HepG2 (cell line): ENCODE measurements around the gene RIPK3. TPM values are rescaled to one million over a fixed set of nuclear protein-coding genes. Genes with fewer than 3 reads are reported as not detected.

Source experiments
- ATAC-seq: fragments of 200-7000 bp; cut with Tn5 transposase; 3 replicates; pipeline ENCODE4 v1.9.1; 2020; ENCODE audit warnings: mild to moderate bottlenecking, moderate library complexity
- BruUV-seq: library from RNA; stranded (reverse); fragments of 400-500 nt; replicated peaks from 2 replicates; lab custom pipeline; 2021; lab: Mats Ljungman, UMichigan
- CTCF ChIA-PET: fragments of 300-600 bp; formaldehyde crosslinking; extraction: SDS; loops from one replicate; lab custom pipeline; 2021; ENCODE audit warnings: low total read pairs, inconsistent platforms, low intra/inter-chr PET ratio; lab: Yijun Ruan, JAX
- POLR2A ChIA-PET: fragments of 350-600 bp; sonication (Branson Sonifier 250); formaldehyde crosslinking; loops from one replicate; lab custom pipeline; 2020; ENCODE audit warnings: antibody characterized with exemption, inconsistent platforms; lab: Yijun Ruan, JAX
- DNase-seq: peaks from one replicate; pipeline ENCODE4 v3.0.0-alpha.2; 2015; ENCODE audit warnings: low spot score
- FAIRE-seq: peaks from 3 replicates; lab custom pipeline; 2011; peaks lifted over from hg19 to GRCh38; lab: Jason Lieb, UNC
- H2AFZ ChIP-seq: one replicate; pipeline ENCODE4 v1.6.1; 2011; ENCODE audit warnings: low read length, inconsistent platforms
- H3K27ac ChIP-seq: fragments of 300-600 bp; 3 replicates; pipeline ENCODE4 v1.8.0; 2011; ENCODE audit warnings: mixed run types, mild to moderate bottlenecking, mixed read lengths, low read length, inconsistent platforms; ENCODE audit not compliant: insufficient read depth; ENCODE audit errors: extremely low read length
- H3K27me3 ChIP-seq, 2 experiments: fragments of 200-600 bp in 1 of 2; 2 replicates in 1 of 2; 3 replicates in 1 of 2; pipeline versions ENCODE4 v1.6.0 to v1.8.0; 2011; ENCODE audit warnings: low read length in 2 of 2, mild to moderate bottlenecking in 2 of 2, moderate library complexity in 2 of 2, inconsistent platforms in 1 of 2; ENCODE audit not compliant: insufficient read depth in 2 of 2, control insufficient read depth in 1 of 2
- H3K36me3 ChIP-seq, 2 experiments: fragments of 200-600 bp in 1 of 2; replicated peaks in 1 of 2; 2 replicates in 1 of 2; 3 replicates in 1 of 2; pipeline versions ENCODE4 v1.5.1 to v1.8.0; 2011; ENCODE audit warnings: low read length in 2 of 2, inconsistent platforms in 1 of 2; ENCODE audit not compliant: insufficient read depth in 2 of 2, control insufficient read depth in 1 of 2
- H3K4me1 ChIP-seq: 2 replicates; pipeline ENCODE4 v1.5.1; 2012; ENCODE audit warnings: low read length, inconsistent platforms; ENCODE audit not compliant: insufficient read depth
- H3K4me2 ChIP-seq: 2 replicates; pipeline ENCODE4 v1.6.0; 2011; ENCODE audit warnings: low read depth, low read length, inconsistent platforms
- H3K4me3 ChIP-seq, 3 experiments: fragments of 200-600 bp in 1 of 3; sonication (generic), shearing (Covaris generic) in 1 of 3; replicated peaks in 1 of 3; 2 replicates each; pipeline ENCODE4 v1.5.1; 2011 to 2016; ENCODE audit warnings: low read length in 3 of 3, inconsistent platforms in 2 of 3, low read depth in 2 of 3, mild to moderate bottlenecking in 2 of 3, control low read depth in 1 of 3, mixed read lengths in 1 of 3; ENCODE audit not compliant: insufficient read depth in 1 of 3
- H3K79me2 ChIP-seq: one replicate; pipeline ENCODE4 v1.6.1; 2011; ENCODE audit warnings: low read length, inconsistent platforms; ENCODE audit not compliant: insufficient read depth
- H3K9ac ChIP-seq: 2 replicates; pipeline ENCODE4 v1.6.0; 2011; ENCODE audit warnings: mild to moderate bottlenecking, low read depth, low read length, inconsistent platforms; ENCODE audit not compliant: insufficient read depth
- H3K9me3 ChIP-seq: 2 replicates; pipeline ENCODE4 v1.5.1; 2012; ENCODE audit warnings: mild to moderate bottlenecking, low read length
- H4K20me1 ChIP-seq: 2 replicates; pipeline ENCODE4 v1.6.0; 2011; ENCODE audit warnings: inconsistent platforms, mild to moderate bottlenecking, low read length, moderate library complexity; ENCODE audit not compliant: insufficient read depth
- KDM2A ChIP-seq: sonication (generic); formaldehyde crosslinking; IDR thresholded peaks from 2 replicates; pipeline ENCODE4 v1.4.0; 2020; ENCODE audit warnings: low read depth, missing genetic modification reagents, borderline replicate concordance
- NR0B2 ChIP-seq: sonication (generic); formaldehyde crosslinking; IDR thresholded peaks from 2 replicates; pipeline ENCODE4 v1.4.0; 2020; ENCODE audit warnings: mild to moderate bottlenecking, missing genetic modification reagents
- PHF5A ChIP-seq: IDR thresholded peaks from one replicate; pipeline ENCODE4 v1.6.1; 2018; ENCODE audit warnings: low read depth, missing genetic modification reagents; ENCODE audit not compliant: unreplicated experiment
- PRDM15 ChIP-seq: sonication (generic); formaldehyde crosslinking; IDR thresholded peaks from 2 replicates; pipeline ENCODE4 v1.4.0; 2020; ENCODE audit warnings: missing genetic modification reagents
- SRSF9 ChIP-seq: fragments of 200-400 bp; formaldehyde crosslinking; IDR thresholded peaks from 2 replicates; pipeline ENCODE4 v1.6.1; 2018; ENCODE audit warnings: borderline replicate concordance, mild to moderate bottlenecking, low read depth, low read length; ENCODE audit not compliant: insufficient read depth, poor library complexity, severe bottlenecking
- ZFP90 ChIP-seq: sonication (generic); formaldehyde crosslinking; IDR thresholded peaks from 2 replicates; pipeline ENCODE4 v1.8.0; 2022; ENCODE audit warnings: missing genetic modification reagents, mild to moderate bottlenecking, inconsistent platforms, borderline replicate concordance
- ZNF253 ChIP-seq: sonication (generic); formaldehyde crosslinking; IDR thresholded peaks from 2 replicates; pipeline ENCODE4 v1.8.0; 2022; ENCODE audit warnings: mild to moderate bottlenecking, missing genetic modification reagents, borderline replicate concordance
- ZNF574 ChIP-seq: sonication (generic); formaldehyde crosslinking; IDR thresholded peaks from 2 replicates; pipeline ENCODE4 v1.4.0; 2020; ENCODE audit warnings: missing genetic modification reagents
- ZNF605 ChIP-seq: sonication (generic); formaldehyde crosslinking; IDR thresholded peaks from 2 replicates; pipeline ENCODE4 v1.8.0; 2022; ENCODE audit warnings: mild to moderate bottlenecking, missing genetic modification reagents
- ZNF75D ChIP-seq: sonication (generic); formaldehyde crosslinking; IDR thresholded peaks from 2 replicates; pipeline ENCODE4 v1.8.1; 2023; ENCODE audit warnings: missing genetic modification reagents, mild to moderate bottlenecking, borderline replicate concordance
- ZXDC ChIP-seq: sonication (generic); formaldehyde crosslinking; IDR thresholded peaks from 2 replicates; pipeline ENCODE4 v1.5.0; 2020; ENCODE audit warnings: mild to moderate bottlenecking, missing genetic modification reagents
- WGBS: methylation state at CpG from one replicate; pipeline ENCODE4 v1.1.6; 2017; ENCODE audit warnings: low lambda C conversion rate; 5-methylcytosine and 5-hydroxymethylcytosine counted together
- in situ Hi-C: cut with HindIII; loops from 2 replicates; pipeline ENCODE4 v1.10.0; 2017; ENCODE audit warnings: low pct_unique_long_range_greater_than_20kb; ENCODE audit not compliant: extremely low pct_ligation_motif_present
- intact Hi-C: fragments of 100-400 bp; cut with micrococcal nuclease; formaldehyde crosslinking; loops from one replicate; pipeline ENCODE4 v1.10.0; 2022; ENCODE audit not compliant: unreplicated experiment
- polyA plus RNA-seq, 8 experiments: library from polyadenylated mRNA; depleted of rRNA in 3 of 8; stranded (reverse) in 7 of 8; unstranded in 1 of 8; fragments of >200 nt; fragmentation: Illumina TruSeq in 4 of 8; extraction: Trizol in 4 of 8; gene quantifications; 2 replicates each; pipeline versions ENCODE4 v1.2.1 to v1.2.3, GENCODE V29; 2011 to 2016; ENCODE audit warnings: low read depth in 4 of 8, missing spikeins in 1 of 8, mixed read lengths in 1 of 8; ENCODE audit not compliant: insufficient read depth in 1 of 8
- total RNA-seq, 5 experiments: library from RNA; depleted of rRNA; stranded (reverse); fragments of >200 nt; fragmentation: Illumina TruSeq; extraction: Trizol; gene quantifications; 2 replicates each; pipeline ENCODE4 v1.2.3, GENCODE V29; 2016; ENCODE audit warnings: low read depth in 1 of 5

RIPK3 gene
- total and polyA plus RNA-seq, 2 of the 13 experiments (the other 11 are each of a cell fraction or from before 2014, with no cell fraction given), result not detected

- Histone ChIP-seq H3K27me3 (peaks cover 22 to 53% of the 10 kb centered on the region in 2 experiments), H3K4me1 (peaks cover 10% of the 10 kb centered on the region), H2AFZ (no peak overlapping the region), H3K4me3 (no peak overlapping the region), H4K20me1 (no peaks in the 10 kb centered on the region), H3K9me3 (no peaks in the 10 kb centered on the region), H3K4me2 (no peak overlapping the region), H3K79me2 (no peaks in the 10 kb centered on the region), H3K27ac (no peak overlapping the region), H3K36me3 (no peaks in the 10 kb centered on the region), H3K9ac (no peak overlapping the region)
- in situ Hi-C loops, result no loop called here
- WGBS, result 59% methylated on average over 12 of the region's 12 CpGs
- ChIA-PET CTCF (no interaction called here), POLR2A (interaction anchor here (0.7 to 3.7 kb wide), 5 partner anchors 27 to 69 kb away, joined by 3 to 19 read pairs (median 7); partner anchors contain the start of genes CBLN3, CIDEB and KHNYN)
- intact Hi-C loops, result no loop called here
- DNase-seq, result no peak
- no peak for ATAC-seq
- no peak for FAIRE-seq
- BruUV-seq, result no TSS peak
- TF ChIP-seq ZFP90 (CRISPR knock-in tag), result no peak
- TF ChIP-seq ZNF574 (CRISPR knock-in tag), result no peak
- TF ChIP-seq PRDM15, result peak; percentile 87
- no peak for TF ChIP-seq NR0B2
- TF ChIP-seq KDM2A (CRISPR knock-in tag), result 0 out of 2 replicates have a peak, but pooled peaks have one; percentile 14
- TF ChIP-seq ZNF75D, result no peak
- TF ChIP-seq ZNF253, result no peak
- no peak for TF ChIP-seq PHF5A (CRISPR knock-in tag)
- 0 out of 2 replicates have a peak, but pooled peaks have one; percentile 35 for TF ChIP-seq ZNF605 (CRISPR knock-in tag)
- no peak for TF ChIP-seq ZXDC (CRISPR knock-in tag)
- TF ChIP-seq SRSF9, result no peak
Observed at GRCh38 chr14:24372701-24373416, 33.1 kb upstream of the RIPK3 start.
